ENCODE measurements around the gene OSBPL7. TPM values are rescaled to one million over a fixed set of nuclear protein-coding genes. Genes with fewer than 3 reads are reported as not detected.
A peak's percentile ranks its signal among the peaks of the same experiment; 100 is the strongest.

OSBPL7 gene
- total and polyA plus RNA-seq, 2 of the 13 experiments (the other 11 are each of a cell fraction or from before 2014, with no cell fraction given), result 4.7 to 6.6 TPM

- TF ChIP-seq POGZ (CRISPR knock-in tag; IDR thresholded peaks at IDR 0.05) (no peak), CCAR2 (optimal IDR thresholded peaks at IDR 0.05; ENCODE audit: low read depth, low read length) (no peak), ZNF720 (CRISPR knock-in tag; IDR thresholded peaks at IDR 0.05) (no peak), MEF2D (CRISPR knock-in tag; IDR thresholded peaks at IDR 0.05) (no peak), ZNF746 (CRISPR knock-in tag; IDR thresholded peaks at IDR 0.05) (no peak), ZNF274 (CRISPR knock-in tag; IDR thresholded peaks at IDR 0.05) (no peak), ZNF136 (CRISPR knock-in tag; IDR thresholded peaks at IDR 0.05; ENCODE audit: low read depth) (no peak), PAWR (CRISPR knock-in tag; IDR thresholded peaks at IDR 0.05; ENCODE audit: borderline replicate concordance) (no peak), ZNF672 (CRISPR knock-in tag; IDR thresholded peaks at IDR 0.05) (no peak), NR2F2 (IDR thresholded peaks at IDR 0.05; ENCODE audit: borderline replicate concordance, low read depth) (no peak), ZNF558 (CRISPR knock-in tag; IDR thresholded peaks at IDR 0.05; ENCODE audit: borderline replicate concordance) (peak; percentile 45; the same call in 1 of the 2 replicates), ZFP1 (CRISPR knock-in tag; IDR thresholded peaks at IDR 0.05) (peak; percentile 67; the same call in 1 of the 2 replicates), ZNF800 (CRISPR knock-in tag; IDR thresholded peaks at IDR 0.05) (no peak), KLF12 (CRISPR knock-in tag; IDR thresholded peaks at IDR 0.05; ENCODE audit: borderline replicate concordance) (no peak), TEF (CRISPR knock-in tag; IDR thresholded peaks at IDR 0.05) (no peak), ZNF484 (CRISPR knock-in tag; IDR thresholded peaks at IDR 0.05; ENCODE audit: borderline replicate concordance, low read depth) (no peak), ZMYM2 (CRISPR knock-in tag; IDR thresholded peaks at IDR 0.05) (no peak), ZSCAN21 (CRISPR knock-in tag; IDR thresholded peaks at IDR 0.05; ENCODE audit: borderline replicate concordance) (peak; percentile 46; the same call in 1 of the 2 replicates), SP140L (CRISPR knock-in tag; IDR thresholded peaks at IDR 0.05; ENCODE audit: borderline replicate concordance) (peak; percentile 75; the same call in 1 of the 2 replicates), MAX (IDR thresholded peaks at IDR 0.05) (no peak), ZBTB21 (CRISPR knock-in tag; IDR thresholded peaks at IDR 0.05) (0 out of 2 replicates have a peak, but pooled peaks have one; percentile 46), JDP2 (CRISPR knock-in tag; IDR thresholded peaks at IDR 0.05; ENCODE audit: borderline replicate concordance) (no peak), MIER3 (CRISPR knock-in tag; IDR thresholded peaks at IDR 0.05; ENCODE audit: borderline replicate concordance) (peak; percentile 67; the same call in 1 of the 2 replicates), ASH2L (IDR thresholded peaks at IDR 0.05; ENCODE audit: insufficient read length, low read depth, low read length) (no peak), PCBP2 (optimal IDR thresholded peaks at IDR 0.05; ENCODE audit: low read depth, low read length, poor library complexity, severe bottlenecking) (no peak)
Measured at GRCh38 chr17:47785538-47786123, 36.0 kb downstream of the OSBPL7 start (continued).

Data from HepG2 (cell line).